ENCODE results near the gene UCKL1. TPM values are rescaled to one million over a fixed set of nuclear protein-coding genes. Genes with fewer than 3 reads are reported as not detected.
"Not testable (repeated sequence)": the region's sequence is repeated elsewhere in the genome, so short reads cannot be mapped to it uniquely, and the experiment has no call there.

Gene UCKL1
- polyA plus RNA-seq, 3 donors, result 10.9 to 65.8 (median 14.5) TPM

GRCh38 chr20:63961664-63962425 lies 5.6 kb upstream of the UCKL1 start:
- no peak overlapping the region for H3K27ac ChIP-seq (ENCODE audit: low read depth in 1 of 2, low read length in 2 of 2)
- intact Hi-C loops (cut with micrococcal nuclease), result no loop called here
- Mint-ChIP-seq H3K9me3 (peaks cover 0 to 23% (median 12%) of the 10 kb centered on the region in 7 donors), H3K27me3 (ENCODE audit: low read depth in 3 of 3) (peaks cover 0 to 5% (median 3%) of the 10 kb centered on the region in 3 donors), H3K4me3 (no peak overlapping the region), H3K36me3 (peaks cover 17 to 28% of the 10 kb centered on the region in 2 donors), H3K27ac (no peak overlapping the region), H3K4me1 (peaks cover 4% of the 10 kb centered on the region)
- H4K20me1 ChIP-seq (ENCODE audit: insufficient read depth, low read length), result no peaks in the 10 kb centered on the region
- TF ChIP-seq, protein P1, sequence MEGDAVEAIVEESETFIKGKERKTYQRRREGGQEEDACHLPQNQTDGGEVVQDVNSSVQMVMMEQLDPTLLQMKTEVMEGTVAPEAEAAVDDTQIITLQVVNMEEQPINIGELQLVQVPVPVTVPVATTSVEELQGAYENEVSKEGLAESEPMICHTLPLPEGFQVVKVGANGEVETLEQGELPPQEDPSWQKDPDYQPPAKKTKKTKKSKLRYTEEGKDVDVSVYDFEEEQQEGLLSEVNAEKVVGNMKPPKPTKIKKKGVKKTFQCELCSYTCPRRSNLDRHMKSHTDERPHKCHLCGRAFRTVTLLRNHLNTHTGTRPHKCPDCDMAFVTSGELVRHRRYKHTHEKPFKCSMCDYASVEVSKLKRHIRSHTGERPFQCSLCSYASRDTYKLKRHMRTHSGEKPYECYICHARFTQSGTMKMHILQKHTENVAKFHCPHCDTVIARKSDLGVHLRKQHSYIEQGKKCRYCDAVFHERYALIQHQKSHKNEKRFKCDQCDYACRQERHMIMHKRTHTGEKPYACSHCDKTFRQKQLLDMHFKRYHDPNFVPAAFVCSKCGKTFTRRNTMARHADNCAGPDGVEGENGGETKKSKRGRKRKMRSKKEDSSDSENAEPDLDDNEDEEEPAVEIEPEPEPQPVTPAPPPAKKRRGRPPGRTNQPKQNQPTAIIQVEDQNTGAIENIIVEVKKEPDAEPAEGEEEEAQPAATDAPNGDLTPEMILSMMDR (IDR thresholded peaks at IDR 0.05), result no peak
- no peaks in the 10 kb centered on the region for H3K27me3 ChIP-seq (ENCODE audit: control insufficient read depth in 2 of 2, insufficient read depth in 2 of 2, low read length in 2 of 2)
- H3K79me2 ChIP-seq (ENCODE audit: insufficient read depth, low read length), result no peaks in the 10 kb centered on the region
- H3K4me2 ChIP-seq (replicated peaks; ENCODE audit: extremely low read depth, low read length, poor library complexity, severe bottlenecking), result no peak overlapping the region
- WGBS (ENCODE audit: insufficient coverage), result 97% methylated on average over 12 of the region's 26 CpGs
- peaks cover 0 to 22% of the 10 kb centered on the region in 2 donors for H3K9me3 ChIP-seq (replicated peaks in 1 of 2; ENCODE audit: control insufficient read depth in 1 of 2, insufficient read depth in 1 of 2, low read length in 2 of 2)
- DNase-seq, result no peak
- no peak overlapping the region for H2AFZ ChIP-seq (ENCODE audit: insufficient read depth, low read depth, low read length, poor library complexity, severe bottlenecking)
- peaks cover 6 to 8% of the 10 kb centered on the region in 2 donors for H3K4me1 ChIP-seq (ENCODE audit: control insufficient read depth in 1 of 2, insufficient read depth in 2 of 2, low read length in 2 of 2)
- no peak overlapping the region for H3K4me3 ChIP-seq (replicated peaks in 1 of 3; ENCODE audit: low read depth in 2 of 3, low read length in 3 of 3)
- peaks cover 4 to 16% of the 10 kb centered on the region in 2 donors for H3K36me3 ChIP-seq (replicated peaks in 1 of 2; ENCODE audit: control insufficient read depth in 1 of 2, insufficient read depth in 2 of 2, low read length in 2 of 2)
- no peak overlapping the region for H3K9ac ChIP-seq (ENCODE audit: insufficient read depth, low read length, poor library complexity, severe bottlenecking)

DNA sequence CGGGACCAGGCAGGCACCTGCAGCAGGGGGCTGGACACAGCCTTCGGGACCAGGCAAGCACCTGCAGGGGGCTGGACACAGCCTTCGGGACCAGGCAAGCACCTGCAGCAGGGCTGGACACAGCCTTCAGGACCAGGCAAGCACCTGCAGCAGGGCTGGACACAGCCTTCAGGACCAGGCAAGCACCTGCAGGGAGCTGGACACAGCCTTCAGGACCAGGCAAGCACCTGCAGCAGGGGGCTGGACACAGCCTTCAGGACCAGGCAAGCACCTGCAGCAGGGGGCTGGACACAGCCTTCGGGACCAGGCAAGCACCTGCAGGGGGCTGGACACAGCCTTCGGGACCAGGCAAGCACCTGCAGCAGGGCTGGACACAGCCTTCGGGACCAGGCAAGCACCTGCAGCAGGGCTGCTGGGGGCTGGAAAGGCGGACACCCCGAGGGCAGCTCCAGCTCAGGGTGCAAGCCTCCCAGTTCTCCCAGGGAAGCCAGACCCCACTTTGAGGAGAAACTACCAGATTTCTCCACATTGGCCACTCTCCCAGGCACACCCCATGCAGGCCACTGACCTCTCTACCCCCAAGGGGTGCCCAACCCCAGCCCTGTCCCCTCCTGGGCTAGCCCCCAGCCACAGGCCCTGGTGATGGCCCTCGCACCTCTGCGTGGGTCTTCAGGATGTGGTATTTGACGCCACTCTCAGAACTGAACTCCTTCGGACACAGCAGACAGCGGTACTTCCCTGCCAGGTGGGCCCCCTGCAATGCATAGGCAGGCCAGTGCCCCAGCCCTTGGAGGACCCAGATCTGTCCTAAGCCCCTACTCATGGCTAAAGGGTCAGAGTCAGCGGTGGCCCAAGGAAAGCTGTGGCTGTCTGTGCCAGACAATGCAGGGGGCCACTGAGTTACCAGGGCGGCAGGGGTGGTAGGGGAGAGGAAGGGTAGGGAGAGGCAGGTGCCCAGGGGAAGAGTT lies 4.7 kb upstream of the UCKL1 start:
- H3K9me3 Mint-ChIP-seq, result peaks cover 0 to 14% (median 5%) of the 10 kb centered on the region in 7 donors
- H3K27me3 ChIP-seq (ENCODE audit: control insufficient read depth in 2 of 2, insufficient read depth in 2 of 2, low read length in 2 of 2); H3K79me2 ChIP-seq (ENCODE audit: insufficient read depth, low read length); H3K4me2 ChIP-seq (replicated peaks; ENCODE audit: extremely low read depth, low read length, poor library complexity, severe bottlenecking); H3K4me3 Mint-ChIP-seq; DNase-seq; H3K27me3 Mint-ChIP-seq (ENCODE audit: low read depth in 3 of 3); H2AFZ ChIP-seq (ENCODE audit: insufficient read depth, low read depth, low read length, poor library complexity, severe bottlenecking); H3K4me3 ChIP-seq (replicated peaks in 1 of 3; ENCODE audit: low read depth in 2 of 3, low read length in 3 of 3); H3K4me1 Mint-ChIP-seq; H3K27ac ChIP-seq (ENCODE audit: low read depth in 1 of 2, low read length in 2 of 2); H4K20me1 ChIP-seq (ENCODE audit: insufficient read depth, low read length); H3K9ac ChIP-seq (ENCODE audit: insufficient read depth, low read length, poor library complexity, severe bottlenecking); intact Hi-C loops (cut with micrococcal nuclease): not testable (repeated sequence)
- H3K27ac Mint-ChIP-seq, result peak overlapping the region in 1 of 7 donors; percentile 32
- 87% methylated on average over 13 of the region's 15 CpGs for WGBS (ENCODE audit: insufficient coverage)
- Histone ChIP-seq H3K4me1 (ENCODE audit: control insufficient read depth in 1 of 2, insufficient read depth in 2 of 2, low read length in 2 of 2) (peaks cover 10 to 14% of the 10 kb centered on the region in 2 donors), H3K9me3 (replicated peaks in 1 of 2; ENCODE audit: control insufficient read depth in 1 of 2, insufficient read depth in 1 of 2, low read length in 2 of 2) (peaks cover 0 to 13% of the 10 kb centered on the region in 2 donors), H3K36me3 (replicated peaks in 1 of 2; ENCODE audit: control insufficient read depth in 1 of 2, insufficient read depth in 2 of 2, low read length in 2 of 2) (peaks cover 4 to 11% of the 10 kb centered on the region in 2 donors)
- H3K36me3 Mint-ChIP-seq, result peaks cover 12 to 19% of the 10 kb centered on the region in 2 donors
